GM18505 (cell line): Measurements from ENCODE around the gene ACSL6.

Experiments
- ATAC-seq: cut with Tn5 transposase; IDR thresholded peaks from one replicate; pipeline ENCODE4 v1.9.1; 2021; ENCODE audit not compliant: unreplicated experiment
- POLR2A ChIP-seq: IDR thresholded peaks from 4 replicates; pipeline ENCODE4 v1.6.1; 2011; ENCODE audit warnings: borderline replicate concordance; ENCODE audit not compliant: insufficient read depth, insufficient read length; ENCODE audit errors: extremely low read depth

ACSL6 gene, protein sequence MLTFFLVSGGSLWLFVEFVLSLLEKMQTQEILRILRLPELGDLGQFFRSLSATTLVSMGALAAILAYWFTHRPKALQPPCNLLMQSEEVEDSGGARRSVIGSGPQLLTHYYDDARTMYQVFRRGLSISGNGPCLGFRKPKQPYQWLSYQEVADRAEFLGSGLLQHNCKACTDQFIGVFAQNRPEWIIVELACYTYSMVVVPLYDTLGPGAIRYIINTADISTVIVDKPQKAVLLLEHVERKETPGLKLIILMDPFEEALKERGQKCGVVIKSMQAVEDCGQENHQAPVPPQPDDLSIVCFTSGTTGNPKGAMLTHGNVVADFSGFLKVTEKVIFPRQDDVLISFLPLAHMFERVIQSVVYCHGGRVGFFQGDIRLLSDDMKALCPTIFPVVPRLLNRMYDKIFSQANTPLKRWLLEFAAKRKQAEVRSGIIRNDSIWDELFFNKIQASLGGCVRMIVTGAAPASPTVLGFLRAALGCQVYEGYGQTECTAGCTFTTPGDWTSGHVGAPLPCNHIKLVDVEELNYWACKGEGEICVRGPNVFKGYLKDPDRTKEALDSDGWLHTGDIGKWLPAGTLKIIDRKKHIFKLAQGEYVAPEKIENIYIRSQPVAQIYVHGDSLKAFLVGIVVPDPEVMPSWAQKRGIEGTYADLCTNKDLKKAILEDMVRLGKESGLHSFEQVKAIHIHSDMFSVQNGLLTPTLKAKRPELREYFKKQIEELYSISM

GRCh38 chr5:132011622-132012343, at the start of gene ACSL6:
TSS of gene ACSL6 (minus strand) at chr5:132011658. CDS start at chr5:132011553, 105 bp downstream.
- no peak for ATAC-seq
- TF ChIP-seq POLR2A: no peak

- no peak for ATAC-seq
- TF ChIP-seq POLR2A: no peak
These were observed 49.2 kb upstream of the ACSL6 start, which contains the start of gene IL3 for GRCh38 chr5:132060501-132061161. TSS of gene IL3 (plus strand) at chr5:132060655. CDS start at chr5:132060707, 52 bp downstream.

- no peak for TF ChIP-seq POLR2A
- ATAC-seq: no peak
These were observed 48.4 kb upstream of the ACSL6 start for GRCh38 chr5:132059696-132060500.

DNA sequence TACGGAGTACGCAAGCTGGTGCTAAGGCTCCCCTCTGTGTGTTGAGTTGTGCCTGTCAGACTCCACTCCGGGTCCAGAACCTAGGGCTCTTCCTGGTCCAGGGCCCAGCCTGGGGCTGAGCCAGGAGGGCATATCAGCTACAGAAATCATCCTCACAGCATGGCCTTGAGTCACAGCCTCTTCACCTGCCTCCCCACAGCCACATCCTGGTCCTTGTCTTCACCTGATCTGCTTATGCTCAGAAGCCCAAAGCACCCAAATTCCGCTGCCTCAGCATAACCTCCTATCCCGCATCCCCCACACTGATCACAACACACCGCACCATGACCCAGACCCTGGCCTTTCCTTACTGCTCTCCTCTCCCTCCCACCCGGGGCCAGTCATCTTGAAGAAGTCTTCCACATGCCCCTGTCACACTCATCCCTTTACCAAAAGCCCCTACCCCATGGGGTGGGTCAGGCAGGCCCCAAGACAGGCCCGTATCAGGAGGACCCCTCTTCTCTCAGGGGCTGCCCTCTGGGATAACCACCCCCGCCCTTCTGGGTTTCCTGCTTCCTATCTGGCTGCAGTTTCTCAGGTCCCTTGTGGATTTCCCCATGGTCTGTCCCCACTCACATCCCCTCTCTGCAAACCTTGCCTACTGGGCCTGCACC, 47.7 kb upstream of the ACSL6 start:
- ATAC-seq: no peak
- TF ChIP-seq POLR2A: no peak

GRCh38 chr5:132058646-132059042, 47.2 kb upstream of the ACSL6 start:
- no peak for TF ChIP-seq POLR2A
- no peak for ATAC-seq

GRCh38 chr5:132057498-132058255, 46.2 kb upstream of the ACSL6 start:
- ATAC-seq: no peak
- TF ChIP-seq POLR2A: no peak

DNA sequence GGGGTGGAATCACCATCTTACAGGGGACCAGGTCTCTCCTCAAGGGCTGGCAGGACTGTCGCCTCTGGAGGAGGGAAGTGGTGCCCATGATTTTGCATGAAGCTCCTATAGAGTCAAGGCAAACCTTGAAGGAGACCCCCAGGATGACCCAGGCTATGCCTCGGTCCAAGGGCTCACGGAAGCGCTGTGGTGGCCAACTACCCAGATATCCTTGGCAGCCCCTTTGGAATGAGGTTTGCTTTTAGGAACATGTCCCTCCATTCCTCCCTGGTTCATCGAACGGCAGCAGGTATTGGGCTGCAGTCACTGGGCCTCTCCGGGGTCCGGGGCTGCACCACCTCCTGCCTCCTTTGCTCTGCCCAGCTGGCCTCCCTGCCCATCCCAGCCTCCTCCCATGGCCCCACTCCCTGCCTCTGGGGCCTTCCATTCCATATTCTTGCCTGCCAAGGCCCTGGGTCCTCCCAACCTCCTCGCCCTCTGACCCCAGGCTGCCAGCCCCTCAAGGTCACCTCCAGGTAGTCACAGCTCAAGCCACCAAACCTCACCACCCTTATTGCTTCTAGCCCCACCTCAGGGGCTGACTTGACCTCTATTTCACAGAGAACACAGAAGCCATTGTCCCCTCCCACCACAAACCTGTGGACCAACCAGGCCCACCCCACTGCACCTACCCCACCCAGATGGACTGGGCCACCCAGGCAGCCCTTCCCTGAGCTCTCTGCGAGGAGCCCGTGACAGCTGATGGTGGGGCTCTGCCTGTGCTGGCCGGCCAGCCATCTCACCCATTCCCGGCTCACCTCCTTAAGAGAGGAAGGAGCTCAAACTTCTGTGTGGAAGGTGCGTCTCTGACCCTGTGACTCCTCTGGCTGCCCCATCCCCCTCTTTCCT, 45.4 kb upstream of the ACSL6 start:
- ATAC-seq: no peak
- TF ChIP-seq POLR2A: no peak

DNA sequence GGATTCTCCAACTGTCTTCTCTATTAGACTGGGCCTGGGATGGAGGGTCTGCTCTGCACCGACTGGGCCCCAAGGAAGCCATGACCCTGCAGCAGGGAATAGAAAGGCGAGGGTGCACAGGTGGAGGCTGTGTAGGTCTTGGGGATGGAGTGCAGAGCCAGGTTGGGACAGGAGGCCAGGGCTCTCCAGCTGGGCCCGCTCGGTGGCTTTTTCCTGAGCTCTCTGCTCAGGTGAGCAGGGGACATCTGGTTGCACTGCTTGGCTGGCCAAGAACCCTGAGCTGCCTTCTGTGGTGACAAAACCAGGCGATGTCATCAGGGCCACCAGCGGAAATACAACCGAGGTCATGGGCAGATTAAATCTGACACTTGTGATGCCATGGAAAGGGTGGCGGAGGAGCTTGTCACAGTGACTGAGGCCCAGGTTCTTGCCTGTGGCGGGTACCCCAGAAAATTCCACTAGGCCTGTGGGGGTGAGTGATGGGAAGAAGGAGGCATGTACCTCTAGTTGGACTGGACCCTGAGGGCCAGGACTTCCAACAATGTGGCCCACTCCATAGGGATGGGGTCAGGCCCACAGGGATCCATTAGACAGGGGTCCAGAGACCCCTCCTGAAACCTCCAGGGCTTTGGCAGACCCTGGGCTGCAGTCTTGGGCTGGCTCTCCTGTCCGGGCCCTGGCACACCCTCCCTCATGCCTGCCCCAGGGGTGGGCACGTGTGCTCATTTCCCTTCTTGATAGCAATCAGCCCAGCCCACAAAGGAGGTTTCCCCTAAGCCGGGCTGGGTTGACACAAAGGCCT, 44.6 kb upstream of the ACSL6 start:
- no peak for TF ChIP-seq POLR2A
- no peak for ATAC-seq

- no peak for TF ChIP-seq POLR2A
- no peak for ATAC-seq
These were observed 44.0 kb upstream of the ACSL6 start for GRCh38 chr5:132055441-132055807.

DNA sequence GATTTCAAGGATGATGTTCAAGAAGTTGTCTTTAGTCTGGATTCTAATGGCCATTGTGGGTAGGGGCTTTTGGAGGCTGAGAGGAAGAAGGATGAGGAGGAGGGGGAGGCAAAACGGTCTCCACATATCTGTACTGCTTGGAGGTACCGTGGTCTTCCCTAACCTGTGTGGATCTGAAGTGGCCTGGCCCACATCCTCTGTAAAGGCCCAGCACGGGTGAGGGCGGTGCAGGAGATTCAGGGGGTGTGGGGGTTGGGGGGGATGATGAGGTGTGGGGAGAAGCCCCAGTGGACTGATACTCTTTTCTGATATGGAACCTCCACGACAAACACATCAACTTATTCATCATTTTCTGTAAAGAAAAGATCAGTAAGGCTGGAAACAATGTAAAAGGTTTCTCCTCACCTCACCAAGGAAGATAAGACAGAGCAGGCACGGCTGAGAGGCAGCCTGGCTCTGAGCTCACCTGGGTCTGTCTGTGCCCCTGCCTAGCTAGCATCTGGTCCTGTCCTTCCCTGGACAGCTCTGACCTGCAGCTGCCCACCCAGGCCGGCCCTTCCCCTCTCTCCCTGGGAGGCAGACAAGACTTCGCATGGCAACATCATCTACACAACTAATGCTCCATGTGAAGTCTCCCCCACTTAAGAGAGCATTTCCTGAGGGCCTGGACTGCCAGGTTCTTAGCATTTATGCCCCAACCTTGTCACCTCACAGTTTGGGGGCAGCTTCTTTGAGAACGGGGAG, 43.4 kb upstream of the ACSL6 start:
- TF ChIP-seq POLR2A: no peak
- no peak for ATAC-seq
